GM23338 (cell line): Measurements from ENCODE around the gene WAPL. TPM values are rescaled to one million over a fixed set of nuclear protein-coding genes. Genes with fewer than 3 reads are reported as not detected.

ENCODE experiments used
- ATAC-seq: fragments of 200-7000 bp; cut with Tn5 transposase; 3 replicates; pipeline ENCODE4 v1.9.1; 2020
- DNase-seq: peaks from one replicate; pipeline ENCODE4 v3.0.0-alpha.2; 2015; ENCODE audit warnings: low spot score
- H2AFZ ChIP-seq: fragments of 200-600 bp; sonication (generic); 2 replicates; pipeline ENCODE4 v1.8.0; 2016; ENCODE audit warnings: antibody characterized with exemption, mild to moderate bottlenecking, moderate library complexity
- H3F3A ChIP-seq: fragments of 200-600 bp; sonication (generic); replicated peaks from 2 replicates; pipeline ENCODE4 v1.8.0; 2017; ENCODE audit warnings: antibody characterized with exemption, mixed run types, low read depth
- H3K27ac ChIP-seq: fragments of 200-600 bp; sonication (generic); 2 replicates; pipeline ENCODE4 v1.6.1; 2016; ENCODE audit warnings: low read depth
- H3K27me3 ChIP-seq: fragments of 200-600 bp; sonication (generic); 2 replicates; pipeline ENCODE4 v1.8.0; 2016; ENCODE audit warnings: mild to moderate bottlenecking, mixed run types, moderate library complexity; ENCODE audit not compliant: insufficient read depth
- H3K36me3 ChIP-seq: fragments of 200-600 bp; sonication (generic); 2 replicates; pipeline ENCODE4 v1.8.0; 2016; ENCODE audit warnings: mild to moderate bottlenecking; ENCODE audit not compliant: insufficient read depth
- H3K4me1 ChIP-seq: fragments of 200-600 bp; sonication (generic); 2 replicates; pipeline ENCODE4 v1.8.0; 2016; ENCODE audit warnings: mild to moderate bottlenecking, moderate library complexity; ENCODE audit not compliant: insufficient read depth
- H3K4me2 ChIP-seq: fragments of 200-600 bp; sonication (generic); 2 replicates; pipeline ENCODE4 v1.7.1; 2017; ENCODE audit warnings: mixed run types
- H3K4me3 ChIP-seq: fragments of 200-600 bp; sonication (generic); 2 replicates; pipeline ENCODE4 v1.6.1; 2016; ENCODE audit warnings: mixed run types
- H3K79me2 ChIP-seq: fragments of 200-600 bp; sonication (generic); replicated peaks from 2 replicates; pipeline ENCODE4 v1.8.0; 2017; ENCODE audit warnings: mild to moderate bottlenecking; ENCODE audit not compliant: insufficient read depth
- H3K9me2 ChIP-seq: fragments of 200-600 bp; sonication (generic); 2 replicates; pipeline ENCODE4 v1.8.0; 2017; ENCODE audit not compliant: insufficient read depth
- H4K20me1 ChIP-seq: fragments of 200-600 bp; sonication (generic); replicated peaks from 2 replicates; pipeline ENCODE4 v1.8.0; 2017; ENCODE audit warnings: mild to moderate bottlenecking; ENCODE audit not compliant: insufficient read depth
- H3K27ac Mint-ChIP-seq: 2 replicates; pipeline ENCODE4 v1.8.0; 2020; ENCODE audit warnings: inconsistent platforms, mild to moderate bottlenecking, moderate library complexity, mixed read lengths
- H3K27me3 Mint-ChIP-seq: 3 replicates; pipeline ENCODE4 v1.8.0; 2022; ENCODE audit warnings: low read depth, mild to moderate bottlenecking, moderate library complexity, mixed read lengths, inconsistent platforms; ENCODE audit not compliant: insufficient read depth, poor library complexity
- H3K36me3 Mint-ChIP-seq: 3 replicates; pipeline ENCODE4 v1.8.0; 2021; ENCODE audit warnings: low read depth, mild to moderate bottlenecking, inconsistent platforms, moderate library complexity, mixed read lengths
- H3K4me1 Mint-ChIP-seq: 3 replicates; pipeline ENCODE4 v1.8.0; 2020; ENCODE audit warnings: mild to moderate bottlenecking, inconsistent platforms, mixed read lengths
- H3K4me3 Mint-ChIP-seq: 3 replicates; pipeline ENCODE4 v1.8.0; 2021; ENCODE audit warnings: moderate library complexity, mild to moderate bottlenecking, inconsistent platforms, mixed read lengths
- H3K9me3 Mint-ChIP-seq: 3 replicates; pipeline ENCODE4 v1.8.0; 2020; ENCODE audit warnings: moderate library complexity, mild to moderate bottlenecking, inconsistent platforms, mixed read lengths
- CREB1 ChIP-seq: fragments of 250-450 bp; sonication (Bioruptor Pico); IDR thresholded peaks from 2 replicates; pipeline ENCODE4 v1.5.0; 2020; ENCODE audit warnings: low read depth, mild to moderate bottlenecking, moderate library complexity
- EZH2 ChIP-seq: fragments of 200-600 bp; sonication (generic); IDR thresholded peaks from one replicate; pipeline ENCODE4 v1.8.0; 2017; ENCODE audit warnings: antibody characterized with exemption, mild to moderate bottlenecking, low read depth; ENCODE audit not compliant: unreplicated experiment
- EZH2phosphoT487 ChIP-seq: fragments of 200-600 bp; sonication (generic); IDR thresholded peaks from one replicate; pipeline ENCODE4 v1.8.1; 2018; ENCODE audit warnings: antibody characterized with exemption; ENCODE audit not compliant: unreplicated experiment
- NANOG ChIP-seq: IDR thresholded peaks from 2 replicates; pipeline ENCODE4 v1.6.1; 2016; ENCODE audit warnings: antibody characterized with exemption, borderline replicate concordance
- POLR2AphosphoS5 ChIP-seq: IDR thresholded peaks from 2 replicates; pipeline ENCODE4 v1.6.1; 2016; ENCODE audit warnings: antibody characterized with exemption, low read depth
- STAT1 ChIP-seq: IDR thresholded peaks from one replicate; pipeline ENCODE4 v1.6.1; 2016; ENCODE audit warnings: antibody characterized with exemption; ENCODE audit not compliant: unreplicated experiment
- polyA plus RNA-seq: library from polyadenylated mRNA; unstranded; fragments of >200 nt; fragmentation: Nextera tagmentation; extraction: Ambion mirVana; gene quantifications from 2 replicates; pipeline ENCODE4 v1.2.1, GENCODE V29; 2016
- total RNA-seq: library from RNA; depleted of rRNA; stranded (reverse); fragments of >200 nt; shearing (Covaris generic); gene quantifications from 2 replicates; pipeline ENCODE4 v1.2.3, GENCODE V29; 2014
- TF ChIP-seq, protein P1 (sequence below), 2 experiments: fragments of 200-600 bp in 1 of 2; sonication (generic) in 1 of 2; conservative IDR thresholded peaks; 2 replicates each; pipeline versions ENCODE4 v1.5.1 to v1.6.1; 2016 to 2017; ENCODE audit warnings: antibody characterized with exemption in 2 of 2, low read depth in 2 of 2, mild to moderate bottlenecking in 2 of 2, moderate library complexity in 1 of 2
- TF ChIP-seq, protein P2 (sequence below): fragments of 250-450 bp; sonication (Bioruptor Pico); IDR thresholded peaks from 2 replicates; pipeline ENCODE4 v1.5.0; 2020; ENCODE audit warnings: mild to moderate bottlenecking, moderate library complexity
- TF ChIP-seq, protein P3 (sequence below): IDR thresholded peaks from one replicate; pipeline ENCODE4 v1.6.1; 2018; ENCODE audit warnings: antibody characterized with exemption; ENCODE audit not compliant: unreplicated experiment

Gene WAPL
- total and polyA plus RNA-seq, 2 experiments from 2014 or later: 25.2 to 60.8 TPM

GRCh38 chr10:86387178-86387794 lies 134.3 kb downstream of the WAPL start:
- Histone ChIP-seq H2AFZ (no peak overlapping the region), H3K4me2 (no peak overlapping the region), H3K27me3 (peaks cover 23% of the 10 kb centered on the region), H3K4me1 (peaks cover 6% of the 10 kb centered on the region; the same call in 1 of the 2 replicates), H3K4me3 (no peak overlapping the region), H3K36me3 (no peaks in the 10 kb centered on the region), H4K20me1 (no peaks in the 10 kb centered on the region), H3K27ac (no peak overlapping the region), H3K79me2 (no peaks in the 10 kb centered on the region), H3F3A (no peaks in the 10 kb centered on the region), H3K9me2 (no peaks in the 10 kb centered on the region)
- Mint-ChIP-seq H3K27ac (no peak overlapping the region), H3K27me3 (peaks cover 31% of the 10 kb centered on the region), H3K4me3 (no peak overlapping the region), H3K36me3 (no peaks in the 10 kb centered on the region), H3K9me3 (peaks cover 3% of the 10 kb centered on the region; the same call in 2 of the 3 replicates), H3K4me1 (peaks cover 21% of the 10 kb centered on the region)
- no peak for TF ChIP-seq CREB1 (CRISPR knock-in tag)
- TF ChIP-seq, protein P1, sequence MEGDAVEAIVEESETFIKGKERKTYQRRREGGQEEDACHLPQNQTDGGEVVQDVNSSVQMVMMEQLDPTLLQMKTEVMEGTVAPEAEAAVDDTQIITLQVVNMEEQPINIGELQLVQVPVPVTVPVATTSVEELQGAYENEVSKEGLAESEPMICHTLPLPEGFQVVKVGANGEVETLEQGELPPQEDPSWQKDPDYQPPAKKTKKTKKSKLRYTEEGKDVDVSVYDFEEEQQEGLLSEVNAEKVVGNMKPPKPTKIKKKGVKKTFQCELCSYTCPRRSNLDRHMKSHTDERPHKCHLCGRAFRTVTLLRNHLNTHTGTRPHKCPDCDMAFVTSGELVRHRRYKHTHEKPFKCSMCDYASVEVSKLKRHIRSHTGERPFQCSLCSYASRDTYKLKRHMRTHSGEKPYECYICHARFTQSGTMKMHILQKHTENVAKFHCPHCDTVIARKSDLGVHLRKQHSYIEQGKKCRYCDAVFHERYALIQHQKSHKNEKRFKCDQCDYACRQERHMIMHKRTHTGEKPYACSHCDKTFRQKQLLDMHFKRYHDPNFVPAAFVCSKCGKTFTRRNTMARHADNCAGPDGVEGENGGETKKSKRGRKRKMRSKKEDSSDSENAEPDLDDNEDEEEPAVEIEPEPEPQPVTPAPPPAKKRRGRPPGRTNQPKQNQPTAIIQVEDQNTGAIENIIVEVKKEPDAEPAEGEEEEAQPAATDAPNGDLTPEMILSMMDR (conservative IDR thresholded peaks at IDR 0.05; ENCODE audit: low read depth in 2 of 2): peak; percentile 16 to 42; a peak in 2 of 4 replicates
- ATAC-seq: peak; percentile 10
- DNase-seq: no peak

DNA sequence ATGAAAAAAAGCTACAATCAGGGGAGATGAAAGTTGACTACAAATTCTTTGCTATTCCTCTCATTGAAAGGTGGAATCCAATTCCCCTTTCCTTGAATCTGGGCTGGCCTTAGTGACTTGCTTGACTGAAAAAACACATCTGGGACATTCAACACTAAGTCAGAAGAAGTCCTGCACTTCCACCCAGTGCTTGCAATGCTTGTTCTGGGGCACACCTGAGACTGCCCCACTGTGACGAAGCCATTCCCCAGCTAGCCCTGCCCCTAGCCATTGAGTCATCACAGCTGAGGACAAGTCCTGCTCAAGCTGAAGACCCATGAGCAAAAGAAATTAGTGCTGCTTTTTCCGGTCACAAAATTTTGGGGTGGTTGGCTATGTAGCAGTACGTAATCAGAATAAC lies 135.8 kb downstream of the WAPL start:
- Mint-ChIP-seq H3K4me3 (no peak overlapping the region), H3K4me1 (peaks cover 21% of the 10 kb centered on the region), H3K27me3 (peaks cover 22% of the 10 kb centered on the region), H3K36me3 (no peaks in the 10 kb centered on the region), H3K9me3 (peaks cover 3% of the 10 kb centered on the region; the same call in 2 of the 3 replicates), H3K27ac (no peak overlapping the region)
- ATAC-seq (no peak), DNase-seq (no peak)
- peaks cover 10% of the 10 kb centered on the region; the same call in 1 of the 2 replicates for H3K27me3 ChIP-seq
- no peaks in the 10 kb centered on the region for H3K36me3 ChIP-seq
- no peak overlapping the region for H2AFZ ChIP-seq
- no peaks in the 10 kb centered on the region for H3K9me2 ChIP-seq
- H3K4me2 ChIP-seq: no peak overlapping the region
- TF ChIP-seq POLR2AphosphoS5 (no peak), EZH2 (no peak), NANOG (no peak), CREB1 (CRISPR knock-in tag) (no peak), STAT1 (no peak), EZH2phosphoT487 (no peak)
- TF ChIP-seq, protein P2, sequence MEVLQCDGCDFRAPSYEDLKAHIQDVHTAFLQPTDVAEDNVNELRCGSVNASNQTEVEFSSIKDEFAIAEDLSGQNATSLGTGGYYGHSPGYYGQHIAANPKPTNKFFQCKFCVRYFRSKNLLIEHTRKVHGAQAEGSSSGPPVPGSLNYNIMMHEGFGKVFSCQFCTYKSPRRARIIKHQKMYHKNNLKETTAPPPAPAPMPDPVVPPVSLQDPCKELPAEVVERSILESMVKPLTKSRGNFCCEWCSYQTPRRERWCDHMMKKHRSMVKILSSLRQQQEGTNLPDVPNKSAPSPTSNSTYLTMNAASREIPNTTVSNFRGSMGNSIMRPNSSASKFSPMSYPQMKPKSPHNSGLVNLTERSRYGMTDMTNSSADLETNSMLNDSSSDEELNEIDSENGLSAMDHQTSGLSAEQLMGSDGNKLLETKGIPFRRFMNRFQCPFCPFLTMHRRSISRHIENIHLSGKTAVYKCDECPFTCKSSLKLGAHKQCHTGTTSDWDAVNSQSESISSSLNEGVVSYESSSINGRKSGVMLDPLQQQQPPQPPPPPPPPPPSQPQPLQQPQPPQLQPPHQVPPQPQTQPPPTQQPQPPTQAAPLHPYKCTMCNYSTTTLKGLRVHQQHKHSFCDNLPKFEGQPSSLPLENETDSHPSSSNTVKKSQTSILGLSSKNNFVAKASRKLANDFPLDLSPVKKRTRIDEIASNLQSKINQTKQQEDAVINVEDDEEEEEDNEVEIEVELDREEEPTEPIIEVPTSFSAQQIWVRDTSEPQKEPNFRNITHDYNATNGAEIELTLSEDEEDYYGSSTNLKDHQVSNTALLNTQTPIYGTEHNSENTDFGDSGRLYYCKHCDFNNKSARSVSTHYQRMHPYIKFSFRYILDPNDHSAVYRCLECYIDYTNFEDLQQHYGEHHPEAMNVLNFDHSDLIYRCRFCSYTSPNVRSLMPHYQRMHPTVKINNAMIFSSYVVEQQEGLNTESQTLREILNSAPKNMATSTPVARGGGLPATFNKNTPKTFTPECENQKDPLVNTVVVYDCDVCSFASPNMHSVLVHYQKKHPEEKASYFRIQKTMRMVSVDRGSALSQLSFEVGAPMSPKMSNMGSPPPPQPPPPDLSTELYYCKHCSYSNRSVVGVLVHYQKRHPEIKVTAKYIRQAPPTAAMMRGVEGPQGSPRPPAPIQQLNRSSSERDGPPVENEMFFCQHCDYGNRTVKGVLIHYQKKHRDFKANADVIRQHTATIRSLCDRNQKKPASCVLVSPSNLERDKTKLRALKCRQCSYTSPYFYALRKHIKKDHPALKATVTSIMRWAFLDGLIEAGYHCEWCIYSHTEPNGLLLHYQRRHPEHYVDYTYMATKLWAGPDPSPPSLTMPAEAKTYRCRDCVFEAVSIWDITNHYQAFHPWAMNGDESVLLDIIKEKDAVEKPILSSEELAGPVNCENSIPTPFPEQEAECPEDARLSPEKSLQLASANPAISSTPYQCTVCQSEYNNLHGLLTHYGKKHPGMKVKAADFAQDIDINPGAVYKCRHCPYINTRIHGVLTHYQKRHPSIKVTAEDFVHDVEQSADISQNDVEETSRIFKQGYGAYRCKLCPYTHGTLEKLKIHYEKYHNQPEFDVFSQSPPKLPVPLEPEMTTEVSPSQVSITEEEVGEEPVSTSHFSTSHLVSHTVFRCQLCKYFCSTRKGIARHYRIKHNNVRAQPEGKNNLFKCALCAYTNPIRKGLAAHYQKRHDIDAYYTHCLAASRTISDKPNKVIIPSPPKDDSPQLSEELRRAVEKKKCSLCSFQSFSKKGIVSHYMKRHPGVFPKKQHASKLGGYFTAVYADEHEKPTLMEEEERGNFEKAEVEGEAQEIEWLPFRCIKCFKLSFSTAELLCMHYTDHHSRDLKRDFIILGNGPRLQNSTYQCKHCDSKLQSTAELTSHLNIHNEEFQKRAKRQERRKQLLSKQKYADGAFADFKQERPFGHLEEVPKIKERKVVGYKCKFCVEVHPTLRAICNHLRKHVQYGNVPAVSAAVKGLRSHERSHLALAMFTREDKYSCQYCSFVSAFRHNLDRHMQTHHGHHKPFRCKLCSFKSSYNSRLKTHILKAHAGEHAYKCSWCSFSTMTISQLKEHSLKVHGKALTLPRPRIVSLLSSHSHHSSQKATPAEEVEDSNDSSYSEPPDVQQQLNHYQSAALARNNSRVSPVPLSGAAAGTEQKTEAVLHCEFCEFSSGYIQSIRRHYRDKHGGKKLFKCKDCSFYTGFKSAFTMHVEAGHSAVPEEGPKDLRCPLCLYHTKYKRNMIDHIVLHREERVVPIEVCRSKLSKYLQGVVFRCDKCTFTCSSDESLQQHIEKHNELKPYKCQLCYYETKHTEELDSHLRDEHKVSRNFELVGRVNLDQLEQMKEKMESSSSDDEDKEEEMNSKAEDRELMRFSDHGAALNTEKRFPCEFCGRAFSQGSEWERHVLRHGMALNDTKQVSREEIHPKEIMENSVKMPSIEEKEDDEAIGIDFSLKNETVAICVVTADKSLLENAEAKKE: no peak
- TF ChIP-seq, protein P3, sequence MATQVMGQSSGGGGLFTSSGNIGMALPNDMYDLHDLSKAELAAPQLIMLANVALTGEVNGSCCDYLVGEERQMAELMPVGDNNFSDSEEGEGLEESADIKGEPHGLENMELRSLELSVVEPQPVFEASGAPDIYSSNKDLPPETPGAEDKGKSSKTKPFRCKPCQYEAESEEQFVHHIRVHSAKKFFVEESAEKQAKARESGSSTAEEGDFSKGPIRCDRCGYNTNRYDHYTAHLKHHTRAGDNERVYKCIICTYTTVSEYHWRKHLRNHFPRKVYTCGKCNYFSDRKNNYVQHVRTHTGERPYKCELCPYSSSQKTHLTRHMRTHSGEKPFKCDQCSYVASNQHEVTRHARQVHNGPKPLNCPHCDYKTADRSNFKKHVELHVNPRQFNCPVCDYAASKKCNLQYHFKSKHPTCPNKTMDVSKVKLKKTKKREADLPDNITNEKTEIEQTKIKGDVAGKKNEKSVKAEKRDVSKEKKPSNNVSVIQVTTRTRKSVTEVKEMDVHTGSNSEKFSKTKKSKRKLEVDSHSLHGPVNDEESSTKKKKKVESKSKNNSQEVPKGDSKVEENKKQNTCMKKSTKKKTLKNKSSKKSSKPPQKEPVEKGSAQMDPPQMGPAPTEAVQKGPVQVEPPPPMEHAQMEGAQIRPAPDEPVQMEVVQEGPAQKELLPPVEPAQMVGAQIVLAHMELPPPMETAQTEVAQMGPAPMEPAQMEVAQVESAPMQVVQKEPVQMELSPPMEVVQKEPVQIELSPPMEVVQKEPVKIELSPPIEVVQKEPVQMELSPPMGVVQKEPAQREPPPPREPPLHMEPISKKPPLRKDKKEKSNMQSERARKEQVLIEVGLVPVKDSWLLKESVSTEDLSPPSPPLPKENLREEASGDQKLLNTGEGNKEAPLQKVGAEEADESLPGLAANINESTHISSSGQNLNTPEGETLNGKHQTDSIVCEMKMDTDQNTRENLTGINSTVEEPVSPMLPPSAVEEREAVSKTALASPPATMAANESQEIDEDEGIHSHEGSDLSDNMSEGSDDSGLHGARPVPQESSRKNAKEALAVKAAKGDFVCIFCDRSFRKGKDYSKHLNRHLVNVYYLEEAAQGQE: no peak
- H4K20me1 ChIP-seq: no peaks in the 10 kb centered on the region
- H3K27ac ChIP-seq: no peak overlapping the region
- H3K4me3 ChIP-seq: no peak overlapping the region
- peaks cover 6% of the 10 kb centered on the region; the same call in 1 of the 2 replicates for H3K4me1 ChIP-seq
- no peaks in the 10 kb centered on the region for H3F3A ChIP-seq
- no peaks in the 10 kb centered on the region for H3K79me2 ChIP-seq
